GM23338 (cell line): ENCODE data around the gene ANO1. TPM values are rescaled to one million over a fixed set of nuclear protein-coding genes. Genes with fewer than 3 reads are reported as not detected.

ENCODE experiments used
- ATAC-seq: fragments of 200-7000 bp; cut with Tn5 transposase; 3 replicates; pipeline ENCODE4 v1.9.1; 2020
- DNase-seq: peaks from one replicate; pipeline ENCODE4 v3.0.0-alpha.2; 2015; ENCODE audit warnings: low spot score
- H2AFZ ChIP-seq: fragments of 200-600 bp; sonication (generic); 2 replicates; pipeline ENCODE4 v1.8.0; 2016; ENCODE audit warnings: antibody characterized with exemption, mild to moderate bottlenecking, moderate library complexity
- H3F3A ChIP-seq: fragments of 200-600 bp; sonication (generic); replicated peaks from 2 replicates; pipeline ENCODE4 v1.8.0; 2017; ENCODE audit warnings: antibody characterized with exemption, mixed run types, low read depth
- H3K27ac ChIP-seq: fragments of 200-600 bp; sonication (generic); 2 replicates; pipeline ENCODE4 v1.6.1; 2016; ENCODE audit warnings: low read depth
- H3K27me3 ChIP-seq: fragments of 200-600 bp; sonication (generic); 2 replicates; pipeline ENCODE4 v1.8.0; 2016; ENCODE audit warnings: mild to moderate bottlenecking, mixed run types, moderate library complexity; ENCODE audit not compliant: insufficient read depth
- H3K36me3 ChIP-seq: fragments of 200-600 bp; sonication (generic); 2 replicates; pipeline ENCODE4 v1.8.0; 2016; ENCODE audit warnings: mild to moderate bottlenecking; ENCODE audit not compliant: insufficient read depth
- H3K4me1 ChIP-seq: fragments of 200-600 bp; sonication (generic); 2 replicates; pipeline ENCODE4 v1.8.0; 2016; ENCODE audit warnings: mild to moderate bottlenecking, moderate library complexity; ENCODE audit not compliant: insufficient read depth
- H3K4me2 ChIP-seq: fragments of 200-600 bp; sonication (generic); 2 replicates; pipeline ENCODE4 v1.7.1; 2017; ENCODE audit warnings: mixed run types
- H3K4me3 ChIP-seq: fragments of 200-600 bp; sonication (generic); 2 replicates; pipeline ENCODE4 v1.6.1; 2016; ENCODE audit warnings: mixed run types
- H3K79me2 ChIP-seq: fragments of 200-600 bp; sonication (generic); replicated peaks from 2 replicates; pipeline ENCODE4 v1.8.0; 2017; ENCODE audit warnings: mild to moderate bottlenecking; ENCODE audit not compliant: insufficient read depth
- H3K9me2 ChIP-seq: fragments of 200-600 bp; sonication (generic); 2 replicates; pipeline ENCODE4 v1.8.0; 2017; ENCODE audit not compliant: insufficient read depth
- H4K20me1 ChIP-seq: fragments of 200-600 bp; sonication (generic); replicated peaks from 2 replicates; pipeline ENCODE4 v1.8.0; 2017; ENCODE audit warnings: mild to moderate bottlenecking; ENCODE audit not compliant: insufficient read depth
- H3K27ac Mint-ChIP-seq: 2 replicates; pipeline ENCODE4 v1.8.0; 2020; ENCODE audit warnings: inconsistent platforms, mild to moderate bottlenecking, moderate library complexity, mixed read lengths
- H3K27me3 Mint-ChIP-seq: 3 replicates; pipeline ENCODE4 v1.8.0; 2022; ENCODE audit warnings: low read depth, mild to moderate bottlenecking, moderate library complexity, mixed read lengths, inconsistent platforms; ENCODE audit not compliant: insufficient read depth, poor library complexity
- H3K36me3 Mint-ChIP-seq: 3 replicates; pipeline ENCODE4 v1.8.0; 2021; ENCODE audit warnings: low read depth, mild to moderate bottlenecking, inconsistent platforms, moderate library complexity, mixed read lengths
- H3K4me1 Mint-ChIP-seq: 3 replicates; pipeline ENCODE4 v1.8.0; 2020; ENCODE audit warnings: mild to moderate bottlenecking, inconsistent platforms, mixed read lengths
- H3K4me3 Mint-ChIP-seq: 3 replicates; pipeline ENCODE4 v1.8.0; 2021; ENCODE audit warnings: moderate library complexity, mild to moderate bottlenecking, inconsistent platforms, mixed read lengths
- H3K9me3 Mint-ChIP-seq: 3 replicates; pipeline ENCODE4 v1.8.0; 2020; ENCODE audit warnings: moderate library complexity, mild to moderate bottlenecking, inconsistent platforms, mixed read lengths
- CREB1 ChIP-seq: fragments of 250-450 bp; sonication (Bioruptor Pico); IDR thresholded peaks from 2 replicates; pipeline ENCODE4 v1.5.0; 2020; ENCODE audit warnings: low read depth, mild to moderate bottlenecking, moderate library complexity
- EZH2 ChIP-seq: fragments of 200-600 bp; sonication (generic); IDR thresholded peaks from one replicate; pipeline ENCODE4 v1.8.0; 2017; ENCODE audit warnings: antibody characterized with exemption, mild to moderate bottlenecking, low read depth; ENCODE audit not compliant: unreplicated experiment
- EZH2phosphoT487 ChIP-seq: fragments of 200-600 bp; sonication (generic); IDR thresholded peaks from one replicate; pipeline ENCODE4 v1.8.1; 2018; ENCODE audit warnings: antibody characterized with exemption; ENCODE audit not compliant: unreplicated experiment
- NANOG ChIP-seq: IDR thresholded peaks from 2 replicates; pipeline ENCODE4 v1.6.1; 2016; ENCODE audit warnings: antibody characterized with exemption, borderline replicate concordance
- POLR2AphosphoS5 ChIP-seq: IDR thresholded peaks from 2 replicates; pipeline ENCODE4 v1.6.1; 2016; ENCODE audit warnings: antibody characterized with exemption, low read depth
- ZNF114 ChIP-seq: fragments of 250-450 bp; sonication (Bioruptor Pico); IDR thresholded peaks from 2 replicates; pipeline ENCODE4 v1.5.0; 2020; ENCODE audit warnings: mild to moderate bottlenecking, moderate library complexity
- polyA plus RNA-seq: library from polyadenylated mRNA; unstranded; fragments of >200 nt; fragmentation: Nextera tagmentation; extraction: Ambion mirVana; gene quantifications from 2 replicates; pipeline ENCODE4 v1.2.1, GENCODE V29; 2016
- total RNA-seq: library from RNA; depleted of rRNA; stranded (reverse); fragments of >200 nt; shearing (Covaris generic); gene quantifications from 2 replicates; pipeline ENCODE4 v1.2.3, GENCODE V29; 2014
- TF ChIP-seq, protein P1 (sequence below), 2 experiments: fragments of 200-600 bp in 1 of 2; sonication (generic) in 1 of 2; conservative IDR thresholded peaks; 2 replicates each; pipeline versions ENCODE4 v1.5.1 to v1.6.1; 2016 to 2017; ENCODE audit warnings: antibody characterized with exemption in 2 of 2, low read depth in 2 of 2, mild to moderate bottlenecking in 2 of 2, moderate library complexity in 1 of 2
- TF ChIP-seq, protein P2 (sequence below): IDR thresholded peaks from one replicate; pipeline ENCODE4 v1.6.1; 2018; ENCODE audit warnings: antibody characterized with exemption; ENCODE audit not compliant: unreplicated experiment
- TF ChIP-seq, protein P3 (sequence below): IDR thresholded peaks from 2 replicates; pipeline ENCODE4 v1.6.1; 2016; ENCODE audit warnings: antibody characterized with exemption

ANO1 gene
- total and polyA plus RNA-seq, 2 experiments from 2014 or later = 1.4 to 3.4 TPM

DNA sequence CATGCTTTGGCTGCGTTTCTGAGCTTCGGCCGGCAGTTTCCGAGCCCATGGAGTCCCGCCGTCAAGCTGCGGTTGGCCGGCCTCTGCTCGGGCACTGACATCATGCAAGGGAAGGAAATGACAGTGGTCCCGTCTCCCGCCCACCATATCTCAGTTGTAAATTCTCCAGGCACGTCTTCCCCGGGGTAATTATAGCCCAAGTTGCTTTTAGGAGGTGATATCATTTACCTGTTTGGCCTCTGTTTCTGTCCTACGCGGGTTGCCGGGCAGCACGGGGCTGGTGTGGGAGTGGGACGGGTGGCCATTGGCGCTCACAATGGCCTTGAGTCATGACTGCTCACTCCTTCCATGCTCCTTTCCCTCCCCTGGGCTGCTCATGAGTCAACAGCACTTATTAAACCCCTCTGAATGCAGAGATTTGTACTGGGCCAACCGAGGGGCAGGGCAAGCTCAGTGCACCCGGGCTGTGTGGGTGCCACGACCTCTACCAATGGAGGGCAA is 4.2 kb upstream of the ANO1 start:
- Histone ChIP-seq H3K9me2 (no peaks in the 10 kb centered on the region), H3K4me3 (no peak overlapping the region; the same call in 1 of the 2 replicates), H3K27me3 (peaks cover 58% of the 10 kb centered on the region), H3K4me2 (peak overlapping the region; percentile 62; the same call in 1 of the 2 replicates), H3K27ac (peak overlapping the region; percentile 63; the same call in 1 of the 2 replicates), H3K79me2 (no peaks in the 10 kb centered on the region), H3K36me3 (no peaks in the 10 kb centered on the region), H4K20me1 (no peaks in the 10 kb centered on the region), H2AFZ (peak overlapping the region; percentile 78), H3F3A (peaks cover 4% of the 10 kb centered on the region; the same call in 1 of the 2 replicates), H3K4me1 (peaks cover 27% of the 10 kb centered on the region)
- H3K27me3 Mint-ChIP-seq = peaks cover 30% of the 10 kb centered on the region
- H3K9me3 Mint-ChIP-seq = no peaks in the 10 kb centered on the region
- TF ChIP-seq EZH2 = no peak
- TF ChIP-seq NANOG = no peak
- TF ChIP-seq EZH2phosphoT487 = no peak
- TF ChIP-seq, protein P1, sequence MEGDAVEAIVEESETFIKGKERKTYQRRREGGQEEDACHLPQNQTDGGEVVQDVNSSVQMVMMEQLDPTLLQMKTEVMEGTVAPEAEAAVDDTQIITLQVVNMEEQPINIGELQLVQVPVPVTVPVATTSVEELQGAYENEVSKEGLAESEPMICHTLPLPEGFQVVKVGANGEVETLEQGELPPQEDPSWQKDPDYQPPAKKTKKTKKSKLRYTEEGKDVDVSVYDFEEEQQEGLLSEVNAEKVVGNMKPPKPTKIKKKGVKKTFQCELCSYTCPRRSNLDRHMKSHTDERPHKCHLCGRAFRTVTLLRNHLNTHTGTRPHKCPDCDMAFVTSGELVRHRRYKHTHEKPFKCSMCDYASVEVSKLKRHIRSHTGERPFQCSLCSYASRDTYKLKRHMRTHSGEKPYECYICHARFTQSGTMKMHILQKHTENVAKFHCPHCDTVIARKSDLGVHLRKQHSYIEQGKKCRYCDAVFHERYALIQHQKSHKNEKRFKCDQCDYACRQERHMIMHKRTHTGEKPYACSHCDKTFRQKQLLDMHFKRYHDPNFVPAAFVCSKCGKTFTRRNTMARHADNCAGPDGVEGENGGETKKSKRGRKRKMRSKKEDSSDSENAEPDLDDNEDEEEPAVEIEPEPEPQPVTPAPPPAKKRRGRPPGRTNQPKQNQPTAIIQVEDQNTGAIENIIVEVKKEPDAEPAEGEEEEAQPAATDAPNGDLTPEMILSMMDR (conservative IDR thresholded peaks at IDR 0.05; ENCODE audit: low read depth in 2 of 2) = no peak
- no peak for TF ChIP-seq ZNF114 (CRISPR knock-in tag)
- H3K36me3 Mint-ChIP-seq = no peaks in the 10 kb centered on the region
- ATAC-seq (peak; percentile 15), DNase-seq (peak; percentile 41)
- peak overlapping the region; percentile 52; the same call in 1 of the 2 replicates for H3K27ac Mint-ChIP-seq
- H3K4me3 Mint-ChIP-seq = no peak overlapping the region
- H3K4me1 Mint-ChIP-seq = peaks cover 48% of the 10 kb centered on the region

GRCh38 chr11:70074746-70075145 is 3.4 kb upstream of the ANO1 start:
- no peak overlapping the region for H3K4me3 Mint-ChIP-seq
- TF ChIP-seq, protein P2, sequence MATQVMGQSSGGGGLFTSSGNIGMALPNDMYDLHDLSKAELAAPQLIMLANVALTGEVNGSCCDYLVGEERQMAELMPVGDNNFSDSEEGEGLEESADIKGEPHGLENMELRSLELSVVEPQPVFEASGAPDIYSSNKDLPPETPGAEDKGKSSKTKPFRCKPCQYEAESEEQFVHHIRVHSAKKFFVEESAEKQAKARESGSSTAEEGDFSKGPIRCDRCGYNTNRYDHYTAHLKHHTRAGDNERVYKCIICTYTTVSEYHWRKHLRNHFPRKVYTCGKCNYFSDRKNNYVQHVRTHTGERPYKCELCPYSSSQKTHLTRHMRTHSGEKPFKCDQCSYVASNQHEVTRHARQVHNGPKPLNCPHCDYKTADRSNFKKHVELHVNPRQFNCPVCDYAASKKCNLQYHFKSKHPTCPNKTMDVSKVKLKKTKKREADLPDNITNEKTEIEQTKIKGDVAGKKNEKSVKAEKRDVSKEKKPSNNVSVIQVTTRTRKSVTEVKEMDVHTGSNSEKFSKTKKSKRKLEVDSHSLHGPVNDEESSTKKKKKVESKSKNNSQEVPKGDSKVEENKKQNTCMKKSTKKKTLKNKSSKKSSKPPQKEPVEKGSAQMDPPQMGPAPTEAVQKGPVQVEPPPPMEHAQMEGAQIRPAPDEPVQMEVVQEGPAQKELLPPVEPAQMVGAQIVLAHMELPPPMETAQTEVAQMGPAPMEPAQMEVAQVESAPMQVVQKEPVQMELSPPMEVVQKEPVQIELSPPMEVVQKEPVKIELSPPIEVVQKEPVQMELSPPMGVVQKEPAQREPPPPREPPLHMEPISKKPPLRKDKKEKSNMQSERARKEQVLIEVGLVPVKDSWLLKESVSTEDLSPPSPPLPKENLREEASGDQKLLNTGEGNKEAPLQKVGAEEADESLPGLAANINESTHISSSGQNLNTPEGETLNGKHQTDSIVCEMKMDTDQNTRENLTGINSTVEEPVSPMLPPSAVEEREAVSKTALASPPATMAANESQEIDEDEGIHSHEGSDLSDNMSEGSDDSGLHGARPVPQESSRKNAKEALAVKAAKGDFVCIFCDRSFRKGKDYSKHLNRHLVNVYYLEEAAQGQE = no peak
- TF ChIP-seq POLR2AphosphoS5 = no peak
- no peak for TF ChIP-seq EZH2
- no peak for TF ChIP-seq ZNF114 (CRISPR knock-in tag)
- TF ChIP-seq, protein P3, sequence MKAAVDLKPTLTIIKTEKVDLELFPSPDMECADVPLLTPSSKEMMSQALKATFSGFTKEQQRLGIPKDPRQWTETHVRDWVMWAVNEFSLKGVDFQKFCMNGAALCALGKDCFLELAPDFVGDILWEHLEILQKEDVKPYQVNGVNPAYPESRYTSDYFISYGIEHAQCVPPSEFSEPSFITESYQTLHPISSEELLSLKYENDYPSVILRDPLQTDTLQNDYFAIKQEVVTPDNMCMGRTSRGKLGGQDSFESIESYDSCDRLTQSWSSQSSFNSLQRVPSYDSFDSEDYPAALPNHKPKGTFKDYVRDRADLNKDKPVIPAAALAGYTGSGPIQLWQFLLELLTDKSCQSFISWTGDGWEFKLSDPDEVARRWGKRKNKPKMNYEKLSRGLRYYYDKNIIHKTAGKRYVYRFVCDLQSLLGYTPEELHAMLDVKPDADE = no peak
- no peak for TF ChIP-seq CREB1 (CRISPR knock-in tag)
- TF ChIP-seq, protein P1 (conservative IDR thresholded peaks at IDR 0.05; ENCODE audit: low read depth in 2 of 2) = no peak
- no peak for TF ChIP-seq EZH2phosphoT487
- peaks cover 40% of the 10 kb centered on the region for H3K4me1 Mint-ChIP-seq
- peaks cover 39% of the 10 kb centered on the region for H3K27me3 Mint-ChIP-seq
- H3K9me2 ChIP-seq = no peaks in the 10 kb centered on the region
- no peaks in the 10 kb centered on the region for H3K36me3 ChIP-seq
- peaks cover 66% of the 10 kb centered on the region for H3K27me3 ChIP-seq
- DNase-seq (no peak), ATAC-seq (no peak)
- H3K79me2 ChIP-seq = no peaks in the 10 kb centered on the region
- H3K27ac Mint-ChIP-seq = no peak overlapping the region
- H2AFZ ChIP-seq = no peak overlapping the region
- H3K36me3 Mint-ChIP-seq = no peaks in the 10 kb centered on the region
- no peaks in the 10 kb centered on the region for H3K9me3 Mint-ChIP-seq
- no peak overlapping the region for H3K4me2 ChIP-seq
- H3K4me1 ChIP-seq = peaks cover 27% of the 10 kb centered on the region
- H3K4me3 ChIP-seq = no peak overlapping the region
- H3K27ac ChIP-seq = no peak overlapping the region
- peaks cover 4% of the 10 kb centered on the region; the same call in 1 of the 2 replicates for H3F3A ChIP-seq
- no peaks in the 10 kb centered on the region for H4K20me1 ChIP-seq
